Measurements from ENCODE around the gene ARHGAP20.

DNA sequence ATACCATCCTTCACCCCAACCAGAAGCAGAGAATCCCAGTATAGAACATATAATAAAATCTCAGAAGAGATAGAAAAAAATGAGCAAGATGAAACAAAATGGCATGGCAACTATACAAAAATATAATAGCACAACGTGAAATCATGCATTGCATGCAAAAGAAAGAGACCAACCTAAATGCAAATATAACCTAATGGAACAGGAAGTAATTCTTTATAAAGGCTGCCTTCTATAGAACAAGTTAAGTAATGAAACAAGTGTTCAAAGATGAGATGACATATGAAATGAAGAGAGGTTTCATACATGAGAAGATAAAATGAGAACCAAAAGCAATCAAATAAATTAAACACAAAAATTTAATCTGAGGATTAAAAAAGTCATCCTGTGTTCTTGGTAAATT is 18.5 kb upstream of the ARHGAP20 start:
- TF ChIP-seq ZFP3 (CRISPR knock-in tag; IDR thresholded peaks at IDR 0.05), result no peak
- TF ChIP-seq CREB5 (CRISPR knock-in tag; IDR thresholded peaks at IDR 0.05; ENCODE audit: low read depth), result no peak
- no peak for TF ChIP-seq SNAI2 (CRISPR knock-in tag; IDR thresholded peaks at IDR 0.05)
- no peak for TF ChIP-seq TCF4 (CRISPR knock-in tag; IDR thresholded peaks at IDR 0.05; ENCODE audit: borderline replicate concordance)
- no peak for TF ChIP-seq ZFP30 (CRISPR knock-in tag; IDR thresholded peaks at IDR 0.05)
- TF ChIP-seq ZC3H10 (CRISPR knock-in tag; IDR thresholded peaks at IDR 0.05), result no peak
- TF ChIP-seq PPARA (CRISPR knock-in tag; IDR thresholded peaks at IDR 0.05; ENCODE audit: borderline replicate concordance), result no peak
- TF ChIP-seq, protein P1, sequence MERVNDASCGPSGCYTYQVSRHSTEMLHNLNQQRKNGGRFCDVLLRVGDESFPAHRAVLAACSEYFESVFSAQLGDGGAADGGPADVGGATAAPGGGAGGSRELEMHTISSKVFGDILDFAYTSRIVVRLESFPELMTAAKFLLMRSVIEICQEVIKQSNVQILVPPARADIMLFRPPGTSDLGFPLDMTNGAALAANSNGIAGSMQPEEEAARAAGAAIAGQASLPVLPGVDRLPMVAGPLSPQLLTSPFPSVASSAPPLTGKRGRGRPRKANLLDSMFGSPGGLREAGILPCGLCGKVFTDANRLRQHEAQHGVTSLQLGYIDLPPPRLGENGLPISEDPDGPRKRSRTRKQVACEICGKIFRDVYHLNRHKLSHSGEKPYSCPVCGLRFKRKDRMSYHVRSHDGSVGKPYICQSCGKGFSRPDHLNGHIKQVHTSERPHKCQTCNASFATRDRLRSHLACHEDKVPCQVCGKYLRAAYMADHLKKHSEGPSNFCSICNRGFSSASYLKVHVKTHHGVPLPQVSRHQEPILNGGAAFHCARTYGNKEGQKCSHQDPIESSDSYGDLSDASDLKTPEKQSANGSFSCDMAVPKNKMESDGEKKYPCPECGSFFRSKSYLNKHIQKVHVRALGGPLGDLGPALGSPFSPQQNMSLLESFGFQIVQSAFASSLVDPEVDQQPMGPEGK (CRISPR knock-in tag; IDR thresholded peaks at IDR 0.05; ENCODE audit: borderline replicate concordance), result no peak
- no peak for TF ChIP-seq ZNF565 (CRISPR knock-in tag; conservative IDR thresholded peaks at IDR 0.05; ENCODE audit: low read depth)
- TF ChIP-seq ESRRG (CRISPR knock-in tag; IDR thresholded peaks at IDR 0.05), result no peak

Data from SK-N-SH treated with all-trans-retinoic acid at 6 μM for 48 hours (cell line).